Mononuclear cell (primary cell): ENCODE results near the gene ARHGEF12. TPM values are rescaled to one million over a fixed set of nuclear protein-coding genes. Genes with fewer than 3 reads are reported as not detected.

Experiments used
- H3K27me3 ChIP-seq: 2 replicates; pipeline ENCODE4 v1.6.0; 2011; ENCODE audit warnings: low read length, control low read depth; ENCODE audit not compliant: insufficient read depth
- H3K4me1 ChIP-seq: 2 replicates; pipeline ENCODE4 v1.5.1; 2011; ENCODE audit warnings: mild to moderate bottlenecking, low read length, control low read depth; ENCODE audit not compliant: insufficient read depth
- H3K4me3 ChIP-seq: 2 replicates; pipeline ENCODE4 v1.5.1; 2011; ENCODE audit warnings: mild to moderate bottlenecking, low read length, moderate library complexity
- H3K9me3 ChIP-seq: 2 replicates; pipeline ENCODE4 v1.5.1; 2011; ENCODE audit warnings: low read depth, mild to moderate bottlenecking, control low read depth, low read length
- total RNA-seq: library from RNA; depleted of rRNA; stranded (reverse); fragments of >200 nt; gene quantifications from one replicate; pipeline ENCODE4 v1.2.3, GENCODE V29; 2012

The ARHGEF12 gene, protein sequence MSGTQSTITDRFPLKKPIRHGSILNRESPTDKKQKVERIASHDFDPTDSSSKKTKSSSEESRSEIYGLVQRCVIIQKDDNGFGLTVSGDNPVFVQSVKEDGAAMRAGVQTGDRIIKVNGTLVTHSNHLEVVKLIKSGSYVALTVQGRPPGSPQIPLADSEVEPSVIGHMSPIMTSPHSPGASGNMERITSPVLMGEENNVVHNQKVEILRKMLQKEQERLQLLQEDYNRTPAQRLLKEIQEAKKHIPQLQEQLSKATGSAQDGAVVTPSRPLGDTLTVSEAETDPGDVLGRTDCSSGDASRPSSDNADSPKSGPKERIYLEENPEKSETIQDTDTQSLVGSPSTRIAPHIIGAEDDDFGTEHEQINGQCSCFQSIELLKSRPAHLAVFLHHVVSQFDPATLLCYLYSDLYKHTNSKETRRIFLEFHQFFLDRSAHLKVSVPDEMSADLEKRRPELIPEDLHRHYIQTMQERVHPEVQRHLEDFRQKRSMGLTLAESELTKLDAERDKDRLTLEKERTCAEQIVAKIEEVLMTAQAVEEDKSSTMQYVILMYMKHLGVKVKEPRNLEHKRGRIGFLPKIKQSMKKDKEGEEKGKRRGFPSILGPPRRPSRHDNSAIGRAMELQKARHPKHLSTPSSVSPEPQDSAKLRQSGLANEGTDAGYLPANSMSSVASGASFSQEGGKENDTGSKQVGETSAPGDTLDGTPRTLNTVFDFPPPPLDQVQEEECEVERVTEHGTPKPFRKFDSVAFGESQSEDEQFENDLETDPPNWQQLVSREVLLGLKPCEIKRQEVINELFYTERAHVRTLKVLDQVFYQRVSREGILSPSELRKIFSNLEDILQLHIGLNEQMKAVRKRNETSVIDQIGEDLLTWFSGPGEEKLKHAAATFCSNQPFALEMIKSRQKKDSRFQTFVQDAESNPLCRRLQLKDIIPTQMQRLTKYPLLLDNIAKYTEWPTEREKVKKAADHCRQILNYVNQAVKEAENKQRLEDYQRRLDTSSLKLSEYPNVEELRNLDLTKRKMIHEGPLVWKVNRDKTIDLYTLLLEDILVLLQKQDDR (N-terminal part only)
- 12.9 TPM for total RNA-seq

DNA sequence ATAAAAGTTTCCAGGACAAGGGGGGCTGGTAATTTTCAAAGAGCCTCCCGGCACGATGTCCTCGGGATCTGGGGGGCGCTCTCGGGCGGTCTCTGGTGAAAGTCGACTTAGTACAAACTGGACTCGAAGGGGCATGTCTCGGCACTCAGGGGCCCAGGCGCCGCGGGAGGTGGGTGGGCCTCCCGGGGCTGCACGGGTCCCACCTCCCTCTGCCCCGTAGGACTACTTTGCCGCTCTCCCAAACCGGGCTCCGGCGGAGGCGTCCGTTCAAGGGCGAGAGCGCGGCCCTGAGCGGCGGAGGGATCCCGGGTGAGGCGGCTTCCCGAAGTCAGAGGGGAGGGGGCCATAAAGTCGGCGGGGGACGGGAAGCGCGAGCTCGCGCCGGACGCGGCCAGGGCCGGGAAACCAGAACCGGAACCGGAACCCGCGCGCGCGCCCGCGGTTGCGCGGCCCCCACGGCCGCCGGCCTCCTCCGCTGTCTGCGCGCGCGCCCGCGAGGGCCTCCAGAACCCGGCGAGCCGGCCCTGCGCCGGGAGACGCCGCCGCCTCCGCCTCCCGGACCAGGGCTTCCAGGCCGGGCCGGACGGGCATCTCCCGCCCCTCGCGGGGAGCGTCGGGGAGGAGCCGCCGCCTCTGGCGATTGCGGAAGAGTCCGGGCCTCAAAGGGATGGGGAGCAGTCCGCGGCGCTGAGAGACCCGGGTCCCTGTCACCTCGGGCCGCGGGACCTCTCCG, at the start of gene ARHGEF12:
Gene ARHGEF12, plus strand, starts transcription at position 506 of the 733 bp plus-strand sequence. CDS start 831 bp downstream, outside the sequence.
- Histone ChIP-seq H3K27me3 (peaks cover 88% of the 10 kb centered on the region), H3K9me3 (no peaks in the 10 kb centered on the region), H3K4me1 (peaks cover 27% of the 10 kb centered on the region), H3K4me3 (peak within 1 kb of the TSS; percentile 55)

GRCh38 chr11:120288021-120288420, 48.2 kb upstream of the ARHGEF12 start:
- Histone ChIP-seq H3K4me1 (no peaks in the 10 kb centered on the region), H3K9me3 (no peaks in the 10 kb centered on the region), H3K27me3 (peaks cover 24% of the 10 kb centered on the region), H3K4me3 (no peak overlapping the region)

DNA sequence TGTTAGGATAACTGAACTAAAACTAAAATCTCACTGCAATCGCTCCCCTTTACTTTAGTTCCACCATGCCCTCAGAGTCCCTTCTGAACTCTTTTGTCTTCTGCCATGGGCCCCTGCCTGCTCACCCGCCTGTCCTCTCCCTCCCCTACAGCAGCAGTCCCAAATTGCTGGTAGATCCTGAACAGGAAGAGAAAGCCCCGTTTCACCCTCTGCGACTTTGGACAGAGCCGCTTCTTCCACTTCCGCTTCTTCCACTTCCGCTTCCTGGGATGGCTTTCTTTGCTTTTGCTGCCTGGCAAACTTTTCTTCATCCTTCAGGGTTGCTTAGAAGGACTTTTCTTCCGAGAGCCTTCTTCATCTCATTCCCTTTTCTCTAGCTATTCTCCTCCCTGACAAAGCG, 46.8 kb upstream of the ARHGEF12 start:
- H3K9me3 ChIP-seq = no peaks in the 10 kb centered on the region
- peaks cover 24% of the 10 kb centered on the region for H3K27me3 ChIP-seq
- H3K4me1 ChIP-seq = no peaks in the 10 kb centered on the region
- H3K4me3 ChIP-seq = no peak overlapping the region

GRCh38 chr11:120290956-120291355, 45.3 kb upstream of the ARHGEF12 start:
- H3K4me3 ChIP-seq = no peak overlapping the region
- no peaks in the 10 kb centered on the region for H3K9me3 ChIP-seq
- H3K27me3 ChIP-seq = peaks cover 27% of the 10 kb centered on the region
- no peaks in the 10 kb centered on the region for H3K4me1 ChIP-seq

GRCh38 chr11:120293038-120293800, 43.0 kb upstream of the ARHGEF12 start:
- peaks cover 25% of the 10 kb centered on the region for H3K27me3 ChIP-seq
- H3K4me1 ChIP-seq = no peaks in the 10 kb centered on the region
- H3K4me3 ChIP-seq = no peak overlapping the region
- H3K9me3 ChIP-seq = no peaks in the 10 kb centered on the region

GRCh38 chr11:120294096-120294495, 42.1 kb upstream of the ARHGEF12 start:
- H3K9me3 ChIP-seq = no peaks in the 10 kb centered on the region
- peaks cover 19% of the 10 kb centered on the region for H3K27me3 ChIP-seq
- no peaks in the 10 kb centered on the region for H3K4me1 ChIP-seq
- no peak overlapping the region for H3K4me3 ChIP-seq

DNA sequence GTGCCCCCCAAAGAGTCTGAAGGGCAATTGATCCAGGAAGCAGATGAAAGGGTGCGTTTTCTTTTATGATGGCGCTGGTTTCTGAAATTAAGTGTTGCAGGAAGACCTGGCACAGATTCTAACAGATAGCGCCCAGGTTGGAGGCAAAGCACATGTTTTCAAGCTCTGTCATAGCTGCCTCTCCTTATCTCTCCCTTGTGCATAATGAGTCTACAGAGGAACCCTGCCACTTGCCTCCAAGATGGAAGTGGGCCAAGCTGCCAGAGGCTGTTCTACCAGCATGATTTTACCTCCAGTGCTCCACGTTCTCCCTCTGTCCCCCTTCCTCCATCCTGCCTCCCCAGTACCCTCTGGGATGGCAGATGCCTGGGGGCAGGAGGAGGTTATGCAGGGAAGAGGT, 41.1 kb upstream of the ARHGEF12 start:
- H3K27me3 ChIP-seq = peaks cover 16% of the 10 kb centered on the region
- H3K4me3 ChIP-seq = no peak overlapping the region
- no peaks in the 10 kb centered on the region for H3K9me3 ChIP-seq
- no peaks in the 10 kb centered on the region for H3K4me1 ChIP-seq

GRCh38 chr11:120296554-120296953, 39.7 kb upstream of the ARHGEF12 start:
- H3K9me3 ChIP-seq = no peaks in the 10 kb centered on the region
- no peaks in the 10 kb centered on the region for H3K4me1 ChIP-seq
- H3K27me3 ChIP-seq = peaks cover 6% of the 10 kb centered on the region
- no peak overlapping the region for H3K4me3 ChIP-seq

DNA sequence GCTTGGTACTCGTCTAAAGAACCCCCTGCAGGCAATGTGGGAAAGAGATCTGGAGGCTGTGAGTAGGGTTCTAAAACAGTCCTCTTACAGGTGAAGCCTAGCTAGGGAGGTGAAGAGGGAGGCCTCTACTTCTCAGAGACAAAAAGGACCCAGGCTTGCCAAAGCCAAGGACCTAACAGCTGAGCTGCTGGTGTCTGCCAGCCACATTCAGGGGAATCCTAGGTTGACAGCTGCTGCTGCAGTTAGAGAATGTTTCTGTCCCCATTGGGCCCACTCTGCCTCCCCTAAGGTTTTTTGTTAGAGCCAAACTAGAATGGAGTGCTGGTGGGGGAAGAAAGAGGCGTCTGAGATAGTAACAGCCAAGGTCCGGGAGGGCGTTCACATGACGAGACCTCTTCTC, 37.8 kb upstream of the ARHGEF12 start:
- Histone ChIP-seq H3K9me3 (no peaks in the 10 kb centered on the region), H3K27me3 (peaks cover 6% of the 10 kb centered on the region), H3K4me3 (no peak overlapping the region), H3K4me1 (no peaks in the 10 kb centered on the region)

DNA sequence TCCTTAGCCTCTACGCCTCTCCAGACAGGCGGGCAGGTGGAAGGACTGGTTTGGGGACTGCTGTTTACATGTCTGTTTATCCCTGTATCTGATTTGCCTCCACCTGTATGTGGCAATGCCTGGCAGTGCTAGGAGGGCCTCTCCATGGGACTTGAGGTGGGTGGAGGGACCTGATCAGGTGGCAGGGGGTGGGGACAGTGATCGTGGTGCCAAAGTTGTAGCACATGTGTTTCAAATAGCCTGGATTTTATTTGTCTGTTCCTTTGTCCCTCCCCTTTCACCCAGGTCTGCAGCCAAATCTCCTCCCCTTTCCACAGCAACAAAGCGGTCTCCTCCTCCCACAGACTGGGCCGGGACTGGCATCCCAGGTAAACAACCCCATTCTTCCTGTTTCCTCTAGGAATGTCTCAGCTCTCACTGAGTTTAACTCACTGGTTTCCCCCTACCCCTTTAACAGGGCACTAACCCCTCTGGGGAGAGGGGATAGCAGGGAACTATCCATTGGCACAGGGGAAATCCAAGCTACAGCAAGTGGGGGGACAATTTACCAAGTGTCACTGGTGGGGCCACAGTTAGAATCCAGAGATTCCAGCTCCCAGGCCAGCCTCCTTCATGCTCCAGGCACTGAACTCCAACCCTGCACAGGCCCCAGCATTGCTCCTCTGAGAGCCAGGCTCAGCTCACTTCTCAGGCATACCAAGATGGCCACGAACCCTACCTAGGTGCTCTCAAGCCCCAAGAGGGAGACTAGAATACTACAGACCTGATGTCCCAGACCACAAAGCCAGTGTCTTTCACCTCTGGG, 34.0 kb upstream of the ARHGEF12 start:
- Histone ChIP-seq H3K4me3 (no peak overlapping the region), H3K27me3 (no peaks in the 10 kb centered on the region), H3K4me1 (no peaks in the 10 kb centered on the region), H3K9me3 (no peaks in the 10 kb centered on the region)

DNA sequence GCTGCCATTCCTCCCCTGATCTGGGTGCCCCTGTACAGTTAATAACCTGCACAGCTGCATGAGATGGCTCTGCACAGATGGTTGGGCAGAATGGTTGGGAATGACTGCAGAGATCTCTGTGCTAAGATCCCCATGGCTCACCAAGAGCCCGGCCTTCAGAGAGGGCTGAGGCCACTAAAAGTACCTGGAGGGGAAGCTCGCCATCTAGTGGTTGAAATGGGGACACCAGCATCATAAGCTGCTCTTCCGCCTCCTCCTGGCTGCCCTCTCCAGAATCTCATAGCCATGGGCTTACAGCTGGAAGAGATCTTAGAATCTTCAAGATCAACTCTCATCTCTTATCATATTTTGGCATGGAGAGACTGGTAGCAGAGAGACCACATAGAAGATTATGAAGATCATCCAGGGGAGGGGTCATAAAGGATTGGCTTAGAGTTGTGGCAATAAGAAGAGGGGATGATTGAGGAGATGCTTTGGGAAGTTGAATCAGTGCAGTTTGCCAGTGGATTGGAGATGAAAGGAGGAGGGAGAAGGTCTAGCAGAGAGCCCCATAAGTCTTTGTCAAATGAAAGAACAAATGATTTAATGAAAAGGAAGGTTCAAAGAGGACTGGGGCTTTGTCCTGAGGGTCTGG, 33.1 kb upstream of the ARHGEF12 start:
- Histone ChIP-seq H3K4me1 (no peaks in the 10 kb centered on the region), H3K4me3 (no peak overlapping the region), H3K9me3 (no peaks in the 10 kb centered on the region), H3K27me3 (no peaks in the 10 kb centered on the region)

GRCh38 chr11:120304526-120304925, 31.7 kb upstream of the ARHGEF12 start:
- H3K4me1 ChIP-seq = no peaks in the 10 kb centered on the region
- peaks cover 5% of the 10 kb centered on the region for H3K27me3 ChIP-seq
- no peak overlapping the region for H3K4me3 ChIP-seq
- H3K9me3 ChIP-seq = no peaks in the 10 kb centered on the region

- H3K4me3 ChIP-seq = no peak overlapping the region
- no peaks in the 10 kb centered on the region for H3K9me3 ChIP-seq
- H3K4me1 ChIP-seq = no peaks in the 10 kb centered on the region
- peaks cover 5% of the 10 kb centered on the region for H3K27me3 ChIP-seq
Observed at GRCh38 chr11:120305286-120305685, 30.9 kb upstream of the ARHGEF12 start.
